ENCODE measurements around the gene SEMA4D. TPM values are rescaled to one million over a fixed set of nuclear protein-coding genes. Genes with fewer than 3 reads are reported as not detected.

Gene SEMA4D
- polyA plus RNA-seq, 1 donor from 2014 or later: 34.0 TPM

DNA sequence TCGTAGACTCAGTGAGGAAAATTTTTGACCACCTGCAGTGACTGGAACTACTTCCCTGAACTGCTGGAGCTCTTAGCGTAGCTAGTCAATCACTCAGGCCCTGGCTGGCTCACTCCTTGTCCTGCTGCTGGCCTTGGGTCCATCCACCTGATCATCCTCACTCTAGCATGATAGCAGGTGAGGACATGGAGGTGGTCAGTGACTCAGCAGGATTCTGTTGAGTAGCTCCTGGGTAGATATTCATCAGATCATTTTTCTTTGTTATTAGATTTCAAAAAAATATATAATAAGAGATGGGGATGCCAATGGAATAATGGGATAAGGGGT, 25.0 kb upstream of the SEMA4D start:
- H3K4me3 ChIP-seq (ENCODE audit: low read length): no peak overlapping the region
- no peaks in the 10 kb centered on the region for H3K27me3 ChIP-seq (ENCODE audit: insufficient read depth, low read depth, low read length)
- no peak overlapping the region for H3K27ac ChIP-seq (ENCODE audit: low read length)
- H3K9ac ChIP-seq (ENCODE audit: low read length): no peak overlapping the region
- no peaks in the 10 kb centered on the region for H3K79me2 ChIP-seq (replicated peaks; ENCODE audit: insufficient read depth, low read length)
- H4K20me1 ChIP-seq (ENCODE audit: insufficient read depth): no peaks in the 10 kb centered on the region
- H3K9me2 ChIP-seq (ENCODE audit: insufficient read depth, low read length): no peaks in the 10 kb centered on the region
- H3K4me2 ChIP-seq (ENCODE audit: low read length): no peak overlapping the region
- no peak overlapping the region for H2AFZ ChIP-seq (ENCODE audit: low read depth, low read length)
- H3K36me3 ChIP-seq (ENCODE audit: insufficient read depth, low read length): no peaks in the 10 kb centered on the region
- no peaks in the 10 kb centered on the region for H3F3A ChIP-seq (ENCODE audit: insufficient read depth, low read length, poor library complexity, severe bottlenecking)
- no peak for TF ChIP-seq EZH2 (IDR thresholded peaks at IDR 0.05; ENCODE audit: borderline replicate concordance, insufficient read depth, low read length, poor library complexity, severe bottlenecking)
- no peak for TF ChIP-seq EP300 (conservative IDR thresholded peaks at IDR 0.05; ENCODE audit: poor library complexity, severe bottlenecking)
- no peak for TF ChIP-seq SMC3 (conservative IDR thresholded peaks at IDR 0.05; ENCODE audit: poor library complexity)
- no peak for TF ChIP-seq POLR2AphosphoS5 (IDR thresholded peaks at IDR 0.05)
- TF ChIP-seq RAD21 (conservative IDR thresholded peaks at IDR 0.05): no peak
- TF ChIP-seq, protein P1, sequence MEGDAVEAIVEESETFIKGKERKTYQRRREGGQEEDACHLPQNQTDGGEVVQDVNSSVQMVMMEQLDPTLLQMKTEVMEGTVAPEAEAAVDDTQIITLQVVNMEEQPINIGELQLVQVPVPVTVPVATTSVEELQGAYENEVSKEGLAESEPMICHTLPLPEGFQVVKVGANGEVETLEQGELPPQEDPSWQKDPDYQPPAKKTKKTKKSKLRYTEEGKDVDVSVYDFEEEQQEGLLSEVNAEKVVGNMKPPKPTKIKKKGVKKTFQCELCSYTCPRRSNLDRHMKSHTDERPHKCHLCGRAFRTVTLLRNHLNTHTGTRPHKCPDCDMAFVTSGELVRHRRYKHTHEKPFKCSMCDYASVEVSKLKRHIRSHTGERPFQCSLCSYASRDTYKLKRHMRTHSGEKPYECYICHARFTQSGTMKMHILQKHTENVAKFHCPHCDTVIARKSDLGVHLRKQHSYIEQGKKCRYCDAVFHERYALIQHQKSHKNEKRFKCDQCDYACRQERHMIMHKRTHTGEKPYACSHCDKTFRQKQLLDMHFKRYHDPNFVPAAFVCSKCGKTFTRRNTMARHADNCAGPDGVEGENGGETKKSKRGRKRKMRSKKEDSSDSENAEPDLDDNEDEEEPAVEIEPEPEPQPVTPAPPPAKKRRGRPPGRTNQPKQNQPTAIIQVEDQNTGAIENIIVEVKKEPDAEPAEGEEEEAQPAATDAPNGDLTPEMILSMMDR (IDR thresholded peaks at IDR 0.05; ENCODE audit: poor library complexity, severe bottlenecking): no peak
- TF ChIP-seq MXI1 (conservative IDR thresholded peaks at IDR 0.05; ENCODE audit: poor library complexity, severe bottlenecking): no peak
- TF ChIP-seq, protein P2, sequence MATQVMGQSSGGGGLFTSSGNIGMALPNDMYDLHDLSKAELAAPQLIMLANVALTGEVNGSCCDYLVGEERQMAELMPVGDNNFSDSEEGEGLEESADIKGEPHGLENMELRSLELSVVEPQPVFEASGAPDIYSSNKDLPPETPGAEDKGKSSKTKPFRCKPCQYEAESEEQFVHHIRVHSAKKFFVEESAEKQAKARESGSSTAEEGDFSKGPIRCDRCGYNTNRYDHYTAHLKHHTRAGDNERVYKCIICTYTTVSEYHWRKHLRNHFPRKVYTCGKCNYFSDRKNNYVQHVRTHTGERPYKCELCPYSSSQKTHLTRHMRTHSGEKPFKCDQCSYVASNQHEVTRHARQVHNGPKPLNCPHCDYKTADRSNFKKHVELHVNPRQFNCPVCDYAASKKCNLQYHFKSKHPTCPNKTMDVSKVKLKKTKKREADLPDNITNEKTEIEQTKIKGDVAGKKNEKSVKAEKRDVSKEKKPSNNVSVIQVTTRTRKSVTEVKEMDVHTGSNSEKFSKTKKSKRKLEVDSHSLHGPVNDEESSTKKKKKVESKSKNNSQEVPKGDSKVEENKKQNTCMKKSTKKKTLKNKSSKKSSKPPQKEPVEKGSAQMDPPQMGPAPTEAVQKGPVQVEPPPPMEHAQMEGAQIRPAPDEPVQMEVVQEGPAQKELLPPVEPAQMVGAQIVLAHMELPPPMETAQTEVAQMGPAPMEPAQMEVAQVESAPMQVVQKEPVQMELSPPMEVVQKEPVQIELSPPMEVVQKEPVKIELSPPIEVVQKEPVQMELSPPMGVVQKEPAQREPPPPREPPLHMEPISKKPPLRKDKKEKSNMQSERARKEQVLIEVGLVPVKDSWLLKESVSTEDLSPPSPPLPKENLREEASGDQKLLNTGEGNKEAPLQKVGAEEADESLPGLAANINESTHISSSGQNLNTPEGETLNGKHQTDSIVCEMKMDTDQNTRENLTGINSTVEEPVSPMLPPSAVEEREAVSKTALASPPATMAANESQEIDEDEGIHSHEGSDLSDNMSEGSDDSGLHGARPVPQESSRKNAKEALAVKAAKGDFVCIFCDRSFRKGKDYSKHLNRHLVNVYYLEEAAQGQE (IDR thresholded peaks at IDR 0.05; ENCODE audit: borderline replicate concordance): no peak
- no peak for TF ChIP-seq TAF1 (IDR thresholded peaks at IDR 0.05; ENCODE audit: low read depth)
- H3K9me3 ChIP-seq (ENCODE audit: low read length): no peaks in the 10 kb centered on the region

DNA sequence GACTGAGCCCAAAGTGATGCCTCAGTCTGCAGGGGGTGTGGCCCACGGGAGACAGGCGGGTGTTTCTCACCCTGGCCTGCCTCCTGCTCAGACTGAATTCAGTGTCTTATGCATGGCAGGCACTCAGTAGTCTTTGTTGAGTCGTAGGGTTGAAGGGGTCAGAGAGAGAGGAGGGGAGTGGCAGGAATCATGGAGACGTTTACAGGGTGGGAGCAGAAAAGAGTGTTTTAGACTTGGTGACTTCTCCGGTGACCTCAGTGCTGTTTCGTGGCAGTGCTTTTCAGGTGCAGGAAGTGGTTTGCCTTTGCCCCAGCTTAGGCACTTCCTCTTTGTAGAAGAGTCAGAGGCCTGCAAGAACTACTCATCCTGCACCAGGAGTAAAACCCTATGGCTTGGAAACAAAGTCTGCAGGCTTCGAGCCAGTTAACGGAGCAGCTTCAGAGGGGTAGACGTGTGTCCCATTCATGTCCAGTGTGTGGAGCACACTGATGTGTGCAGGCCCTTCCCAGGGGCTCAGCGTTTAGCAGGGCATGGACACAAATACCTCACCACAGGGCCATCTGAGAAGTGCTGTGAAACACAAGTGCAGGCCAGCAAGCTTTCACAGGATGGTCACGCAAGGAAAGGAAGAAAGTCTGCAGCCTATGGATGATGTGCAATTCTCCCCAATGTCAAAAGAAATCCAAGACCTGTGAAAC, 24.5 kb upstream of the SEMA4D start:
- no peak overlapping the region for H2AFZ ChIP-seq (ENCODE audit: low read depth, low read length)
- no peak overlapping the region for H3K9ac ChIP-seq (ENCODE audit: low read length)
- TF ChIP-seq TAF1 (IDR thresholded peaks at IDR 0.05; ENCODE audit: low read depth) (no peak), MXI1 (conservative IDR thresholded peaks at IDR 0.05; ENCODE audit: poor library complexity, severe bottlenecking) (no peak)
- TF ChIP-seq, protein P1 (IDR thresholded peaks at IDR 0.05; ENCODE audit: poor library complexity, severe bottlenecking): no peak
- TF ChIP-seq, protein P2 (IDR thresholded peaks at IDR 0.05; ENCODE audit: borderline replicate concordance): no peak
- no peaks in the 10 kb centered on the region for H3K9me2 ChIP-seq (ENCODE audit: insufficient read depth, low read length)
- no peaks in the 10 kb centered on the region for H4K20me1 ChIP-seq (ENCODE audit: insufficient read depth)
- no peaks in the 10 kb centered on the region for H3K79me2 ChIP-seq (replicated peaks; ENCODE audit: insufficient read depth, low read length)
- no peaks in the 10 kb centered on the region for H3F3A ChIP-seq (ENCODE audit: insufficient read depth, low read length, poor library complexity, severe bottlenecking)
- H3K36me3 ChIP-seq (ENCODE audit: insufficient read depth, low read length): no peaks in the 10 kb centered on the region
- H3K9me3 ChIP-seq (ENCODE audit: low read length): no peaks in the 10 kb centered on the region
- H3K27me3 ChIP-seq (ENCODE audit: insufficient read depth, low read depth, low read length): no peaks in the 10 kb centered on the region
- no peak overlapping the region for H3K4me3 ChIP-seq (ENCODE audit: low read length)
- H3K4me2 ChIP-seq (ENCODE audit: low read length): no peak overlapping the region
- no peak overlapping the region for H3K27ac ChIP-seq (ENCODE audit: low read length)
